WERI-Rb-1 (cell line): ENCODE measurements around the gene C14orf119.

ENCODE experiments used
- DNase-seq: peaks from one replicate; pipeline ENCODE4 v3.0.0-alpha.2; 2020
- H3K27ac ChIP-seq: fragments of 250-450 bp; sonication (Bioruptor Pico); 2 replicates; pipeline ENCODE4 v1.5.1; 2020; ENCODE audit warnings: mild to moderate bottlenecking, moderate library complexity
- H3K27me3 ChIP-seq: fragments of 250-450 bp; sonication (Bioruptor Pico); 2 replicates; pipeline ENCODE4 v1.5.1; 2021; ENCODE audit warnings: mild to moderate bottlenecking, low read depth, moderate library complexity; ENCODE audit not compliant: insufficient read depth, severe bottlenecking
- H3K36me3 ChIP-seq: fragments of 250-450 bp; sonication (Bioruptor Pico); 2 replicates; pipeline ENCODE4 v1.5.1; 2020; ENCODE audit warnings: mild to moderate bottlenecking, moderate library complexity
- H3K4me3 ChIP-seq: 2 replicates; pipeline ENCODE4 v1.5.1; 2011; ENCODE audit warnings: low read depth, mild to moderate bottlenecking, control low read depth, low read length
- H3K9me3 ChIP-seq: fragments of 250-450 bp; sonication (Bioruptor Pico); 2 replicates; pipeline ENCODE4 v1.5.1; 2021; ENCODE audit warnings: mild to moderate bottlenecking, moderate library complexity; ENCODE audit not compliant: severe bottlenecking
- CTCF ChIP-seq: IDR thresholded peaks from 2 replicates; pipeline ENCODE4 v1.5.1; 2011; ENCODE audit warnings: low read depth, mild to moderate bottlenecking, control low read depth, inconsistent platforms, low read length

C14orf119 gene

GRCh38 chr14:23095196-23096108 is at the start of gene C14orf119:
Gene C14orf119 (plus strand): TSS chr14:23095505. CDS start chr14:23097659, 2,154 bp downstream.
- TF ChIP-seq CTCF, result no peak
- Histone ChIP-seq H3K4me3 (peak within 1 kb of the TSS; percentile 90), H3K27ac (peak within 1 kb of the TSS; percentile 96), H3K27me3 (no peaks in the 10 kb centered on the region), H3K36me3 (peaks cover 52% of the 10 kb centered on the region), H3K9me3 (no peaks in the 10 kb centered on the region)
- peak; percentile 99 for DNase-seq

- no peak for DNase-seq
- Histone ChIP-seq H3K36me3 (peaks cover 18% of the 10 kb centered on the region), H3K27ac (no peak overlapping the region), H3K9me3 (no peaks in the 10 kb centered on the region), H3K4me3 (no peak overlapping the region), H3K27me3 (no peaks in the 10 kb centered on the region)
- no peak for TF ChIP-seq CTCF
Observed at GRCh38 chr14:23047034-23047634, 48.2 kb upstream of the C14orf119 start.

GRCh38 chr14:23047751-23048693 is 47.3 kb upstream of the C14orf119 start:
- Histone ChIP-seq H3K9me3 (no peaks in the 10 kb centered on the region), H3K27ac (no peak overlapping the region), H3K36me3 (peaks cover 20% of the 10 kb centered on the region), H3K27me3 (no peaks in the 10 kb centered on the region), H3K4me3 (no peak overlapping the region)
- no peak for TF ChIP-seq CTCF
- DNase-seq, result no peak

DNA sequence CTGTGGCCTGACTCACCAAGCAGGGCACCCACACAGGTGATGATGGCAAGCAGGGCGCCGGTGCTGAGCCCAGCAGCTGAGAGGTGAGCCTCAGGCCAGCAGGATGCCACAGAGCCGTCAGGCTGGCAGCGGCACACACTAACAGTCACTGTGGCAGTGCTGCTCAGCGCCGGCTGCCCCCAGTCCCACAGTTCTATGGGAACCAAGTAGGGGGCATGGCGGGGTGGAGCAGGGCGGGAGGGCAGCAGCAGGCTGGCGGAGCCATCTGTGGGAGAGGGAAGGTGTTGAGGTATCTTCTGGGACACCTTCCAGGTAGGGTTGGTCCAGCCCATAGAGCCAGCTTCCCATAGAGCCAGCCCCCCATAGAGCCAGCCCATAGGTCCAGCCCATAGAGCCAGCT is 46.3 kb upstream of the C14orf119 start:
- TF ChIP-seq CTCF, result no peak
- H3K27me3 ChIP-seq, result no peaks in the 10 kb centered on the region
- H3K4me3 ChIP-seq, result no peak overlapping the region
- no peaks in the 10 kb centered on the region for H3K9me3 ChIP-seq
- no peak for DNase-seq
- no peak overlapping the region for H3K27ac ChIP-seq
- H3K36me3 ChIP-seq, result peaks cover 29% of the 10 kb centered on the region

DNA sequence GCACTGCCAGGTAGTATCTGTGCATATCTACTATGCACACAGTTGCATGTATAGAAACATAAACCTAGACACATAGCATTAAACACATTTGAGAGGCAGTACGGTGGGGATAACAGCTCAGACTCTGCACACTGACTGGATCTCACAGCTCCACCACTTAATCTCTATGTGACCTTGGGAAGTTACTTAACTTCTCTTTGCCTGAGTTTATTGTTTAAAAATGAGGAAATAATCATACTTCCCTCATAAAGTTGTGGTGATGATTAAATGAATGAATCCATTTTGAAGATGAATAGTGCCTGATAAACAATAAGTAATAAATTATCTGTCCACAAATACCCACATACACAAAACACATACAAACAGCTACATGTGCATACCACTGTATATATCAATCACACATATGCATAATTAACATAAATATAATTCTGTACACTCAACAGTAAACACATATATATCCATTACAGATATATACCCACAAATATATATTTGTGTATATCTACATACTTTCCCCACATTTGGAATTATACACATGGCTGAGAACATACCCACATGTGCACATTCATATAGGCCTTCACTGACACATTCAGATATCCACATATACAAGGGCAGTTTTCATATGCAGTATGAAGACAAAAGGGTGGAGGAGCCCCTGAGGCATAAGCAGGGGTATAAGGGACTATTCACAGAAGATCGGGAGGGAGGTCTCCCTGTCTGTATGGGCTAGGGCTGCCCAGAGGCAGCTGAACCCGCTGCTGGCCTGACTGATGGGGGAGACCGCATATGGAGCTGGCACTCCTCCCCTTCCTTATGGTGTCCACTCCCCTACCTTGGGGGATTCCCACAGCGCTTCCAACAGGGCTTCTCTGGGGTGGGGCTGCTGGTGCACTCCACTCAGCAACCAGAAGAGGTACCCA is 43.9 kb upstream of the C14orf119 start:
- no peaks in the 10 kb centered on the region for H3K9me3 ChIP-seq
- no peak overlapping the region for H3K4me3 ChIP-seq
- H3K27me3 ChIP-seq, result no peaks in the 10 kb centered on the region
- no peak for TF ChIP-seq CTCF
- no peak for DNase-seq
- H3K36me3 ChIP-seq, result peaks cover 31% of the 10 kb centered on the region
- H3K27ac ChIP-seq, result peak overlapping the region; percentile 55
